Stimulated activated naive CD8-positive, alpha-beta T cell treated with anti-CD3 and anti-CD28 coated beads, Interleukin-15, Interleukin-2, amounts not matched to agents 100 ng/mL and 50 ng/mL, for 24 hours (primary cell): Measurements from ENCODE around the gene PHLDB1.
"Not testable (repeated sequence)": the region's sequence is repeated elsewhere in the genome, so short reads cannot be mapped to it uniquely, and the experiment has no call there.

Source experiments
- H3K27ac Mint-ChIP-seq: one replicate; pipeline ENCODE4 v1.8.0; 2021; ENCODE audit warnings: mild to moderate bottlenecking, mixed read lengths
- H3K27me3 Mint-ChIP-seq: one replicate; pipeline ENCODE4 v1.8.0; 2021; ENCODE audit warnings: mixed read lengths
- H3K36me3 Mint-ChIP-seq: one replicate; pipeline ENCODE4 v1.8.0; 2021; ENCODE audit warnings: low read depth, mixed read lengths
- H3K4me1 Mint-ChIP-seq: one replicate; pipeline ENCODE4 v1.8.0; 2021; ENCODE audit warnings: low read depth, mixed read lengths
- H3K4me3 Mint-ChIP-seq: one replicate; pipeline ENCODE4 v1.8.0; 2021; ENCODE audit warnings: mild to moderate bottlenecking, mixed read lengths
- H3K9me3 Mint-ChIP-seq: one replicate; pipeline ENCODE4 v1.8.0; 2021; ENCODE audit warnings: mixed read lengths

Gene PHLDB1

GRCh38 chr11:118596224-118597146, 10.9 kb upstream of the PHLDB1 start:
- Mint-ChIP-seq H3K27me3 (no peaks in the 10 kb centered on the region), H3K9me3 (no peaks in the 10 kb centered on the region), H3K4me3 (no peak overlapping the region), H3K4me1 (peaks cover 8% of the 10 kb centered on the region), H3K27ac (peak overlapping the region; percentile 45), H3K36me3 (peaks cover 63% of the 10 kb centered on the region)

- Mint-ChIP-seq H3K27ac (no peak overlapping the region), H3K4me1 (peaks cover 8% of the 10 kb centered on the region), H3K4me3 (no peak overlapping the region), H3K9me3 (no peaks in the 10 kb centered on the region), H3K27me3 (no peaks in the 10 kb centered on the region), H3K36me3 (peaks cover 70% of the 10 kb centered on the region)
Observed at GRCh38 chr11:118597556-118597955, 9.9 kb upstream of the PHLDB1 start.

- Mint-ChIP-seq H3K4me1 (no peaks in the 10 kb centered on the region), H3K27me3 (no peaks in the 10 kb centered on the region), H3K36me3 (peaks cover 43% of the 10 kb centered on the region), H3K4me3 (no peak overlapping the region), H3K27ac (peak overlapping the region; percentile 1), H3K9me3 (no peaks in the 10 kb centered on the region)
Observed at GRCh38 chr11:118602331-118602730, 5.1 kb upstream of the PHLDB1 start.

GRCh38 chr11:118603709-118604108, 3.7 kb upstream of the PHLDB1 start:
- not testable (repeated sequence) for H3K4me3 Mint-ChIP-seq, H3K27ac Mint-ChIP-seq, H3K4me1 Mint-ChIP-seq, H3K9me3 Mint-ChIP-seq, H3K27me3 Mint-ChIP-seq
- peaks cover 35% of the 10 kb centered on the region for H3K36me3 Mint-ChIP-seq

- no peak overlapping the region for H3K4me3 Mint-ChIP-seq
- H3K27ac Mint-ChIP-seq, result no peak overlapping the region
Observed at GRCh38 chr11:118604566-118604965, 2.8 kb upstream of the PHLDB1 start.

GRCh38 chr11:118605116-118605867, 2.1 kb upstream of the PHLDB1 start:
- peaks cover 17% of the 10 kb centered on the region for H3K4me1 Mint-ChIP-seq
- no peaks in the 10 kb centered on the region for H3K9me3 Mint-ChIP-seq
- no peak overlapping the region for H3K4me3 Mint-ChIP-seq
- no peak overlapping the region for H3K27ac Mint-ChIP-seq
- H3K36me3 Mint-ChIP-seq, result peaks cover 24% of the 10 kb centered on the region
- H3K27me3 Mint-ChIP-seq, result peaks cover 9% of the 10 kb centered on the region

More at GRCh38 chr11:118604566-118604965, 2.8 kb upstream of the PHLDB1 start:
- Mint-ChIP-seq H3K36me3 (peaks cover 31% of the 10 kb centered on the region), H3K4me1 (peaks cover 11% of the 10 kb centered on the region), H3K27me3 (peaks cover 9% of the 10 kb centered on the region), H3K9me3 (no peaks in the 10 kb centered on the region)

- Mint-ChIP-seq H3K36me3 (peaks cover 19% of the 10 kb centered on the region), H3K27ac (no peak overlapping the region), H3K27me3 (peaks cover 11% of the 10 kb centered on the region), H3K4me1 (peaks cover 21% of the 10 kb centered on the region), H3K9me3 (no peaks in the 10 kb centered on the region), H3K4me3 (no peak overlapping the region)
Observed at GRCh38 chr11:118606157-118606843, 1.1 kb upstream of the PHLDB1 start.

GRCh38 chr11:118606844-118607228, 579 bp upstream of the PHLDB1 start:
- Mint-ChIP-seq H3K27ac (no peak overlapping the region), H3K4me1 (peaks cover 22% of the 10 kb centered on the region), H3K27me3 (peaks cover 12% of the 10 kb centered on the region), H3K9me3 (no peaks in the 10 kb centered on the region), H3K4me3 (peak overlapping the region; percentile 11), H3K36me3 (peaks cover 13% of the 10 kb centered on the region)

- Mint-ChIP-seq H3K36me3 (peaks cover 5% of the 10 kb centered on the region), H3K27ac (peak overlapping the region; percentile 75), H3K4me3 (peak overlapping the region; percentile 73), H3K27me3 (peaks cover 12% of the 10 kb centered on the region), H3K4me1 (peaks cover 22% of the 10 kb centered on the region), H3K9me3 (no peaks in the 10 kb centered on the region)
Observed at GRCh38 chr11:118608360-118609227, 1.2 kb downstream of the PHLDB1 start.

- no peaks in the 10 kb centered on the region for H3K36me3 Mint-ChIP-seq
- peaks cover 22% of the 10 kb centered on the region for H3K4me1 Mint-ChIP-seq
- peak overlapping the region; percentile 75 for H3K27ac Mint-ChIP-seq
- peak overlapping the region; percentile 73 for H3K4me3 Mint-ChIP-seq
- H3K27me3 Mint-ChIP-seq, result peaks cover 16% of the 10 kb centered on the region
- no peaks in the 10 kb centered on the region for H3K9me3 Mint-ChIP-seq
Observed at GRCh38 chr11:118609380-118610224, 2.2 kb downstream of the PHLDB1 start.

- no peaks in the 10 kb centered on the region for H3K36me3 Mint-ChIP-seq
- H3K4me1 Mint-ChIP-seq, result peaks cover 22% of the 10 kb centered on the region
- no peaks in the 10 kb centered on the region for H3K9me3 Mint-ChIP-seq
- H3K27me3 Mint-ChIP-seq, result peaks cover 16% of the 10 kb centered on the region
- H3K4me3 Mint-ChIP-seq, result peak overlapping the region; percentile 70
- peak overlapping the region; percentile 59 for H3K27ac Mint-ChIP-seq
Observed at GRCh38 chr11:118610225-118610772, 2.9 kb downstream of the PHLDB1 start.

- peaks cover 16% of the 10 kb centered on the region for H3K27me3 Mint-ChIP-seq
- H3K36me3 Mint-ChIP-seq, result no peaks in the 10 kb centered on the region
- peaks cover 22% of the 10 kb centered on the region for H3K4me1 Mint-ChIP-seq
- peak overlapping the region; percentile 52 for H3K4me3 Mint-ChIP-seq
- H3K9me3 Mint-ChIP-seq, result no peaks in the 10 kb centered on the region
- no peak overlapping the region for H3K27ac Mint-ChIP-seq
Observed at GRCh38 chr11:118610773-118611432, 3.5 kb downstream of the PHLDB1 start.

GRCh38 chr11:118611433-118611795, 4.0 kb downstream of the PHLDB1 start:
- H3K4me1 Mint-ChIP-seq, result peaks cover 22% of the 10 kb centered on the region
- not testable (repeated sequence) for H3K9me3 Mint-ChIP-seq, H3K36me3 Mint-ChIP-seq, H3K27ac Mint-ChIP-seq
- H3K27me3 Mint-ChIP-seq, result peaks cover 16% of the 10 kb centered on the region
- H3K4me3 Mint-ChIP-seq, result peak overlapping the region; percentile 52
